Upper lobe of right lung (tissue), 1 donor: Measurements from ENCODE around the gene RAD18. TPM values are rescaled to one million over a fixed set of nuclear protein-coding genes. Genes with fewer than 3 reads are reported as not detected.

ENCODE experiments used
- ATAC-seq: fragments of 200-7000 bp; cut with Tn5 transposase; one replicate; pipeline ENCODE4 v1.9.1; 2020; ENCODE audit warnings: mild to moderate bottlenecking, moderate library complexity
- DNase-seq: peaks from one replicate; pipeline ENCODE4 v3.0.0-alpha.2; 2020
- H3K27ac ChIP-seq: fragments of 200-600 bp; one replicate; pipeline ENCODE4 v1.8.0; 2022
- H3K27me3 ChIP-seq: fragments of 200-600 bp; one replicate; pipeline ENCODE4 v1.8.0; 2022; ENCODE audit warnings: mild to moderate bottlenecking
- H3K36me3 ChIP-seq: fragments of 200-600 bp; one replicate; pipeline ENCODE4 v1.8.0; 2022
- H3K4me1 ChIP-seq: fragments of 200-600 bp; one replicate; pipeline ENCODE4 v1.8.0; 2022
- H3K4me3 ChIP-seq: fragments of 200-600 bp; one replicate; pipeline ENCODE4 v1.8.0; 2022; ENCODE audit warnings: mild to moderate bottlenecking
- H3K9me3 ChIP-seq: fragments of 200-600 bp; one replicate; pipeline ENCODE4 v1.8.0; 2022
- CTCF ChIP-seq: fragments of 200-600 bp; IDR thresholded peaks from one replicate; pipeline ENCODE4 v1.8.0; 2022; ENCODE audit warnings: antibody characterized with exemption
- intact Hi-C: fragments of 100-400 bp; cut with DNase I; formaldehyde crosslinking; loops from one replicate; pipeline ENCODE4 v1.11.0; 2022
- total RNA-seq: library from RNA; stranded (reverse); fragmentation: NEBNext Ultra II Directional; extraction: Animal tissue kit (Norgen Biotek cat#: 25700); gene quantifications from one replicate; pipeline ENCODE4 v1.2.1, GENCODE V29; 2021
- donor health status: DM: no; HTN: yes; CAD: no; lungs with severe emphysema.

RAD18 gene
- total RNA-seq, 1 donor from 2014 or later = 15.0 TPM

- Histone ChIP-seq H3K4me1 (peaks cover 9% of the 10 kb centered on the region), H3K27me3 (peaks cover 7% of the 10 kb centered on the region), H3K4me3 (no peak overlapping the region), H3K27ac (no peak overlapping the region), H3K9me3 (no peaks in the 10 kb centered on the region), H3K36me3 (no peaks in the 10 kb centered on the region)
- intact Hi-C loops = no loop called here
- no peak for TF ChIP-seq CTCF
- DNase-seq = no peak
- ATAC-seq = no peak
Measured at GRCh38 chr3:8964436-8965370, 1.4 kb upstream of the RAD18 start.

GRCh38 chr3:8962226-8962861 is 928 bp downstream of the RAD18 start:
- Histone ChIP-seq H3K4me1 (peaks cover 9% of the 10 kb centered on the region), H3K4me3 (peak overlapping the region; percentile 75), H3K27me3 (no peaks in the 10 kb centered on the region), H3K36me3 (no peaks in the 10 kb centered on the region), H3K9me3 (no peaks in the 10 kb centered on the region), H3K27ac (no peak overlapping the region)
- DNase-seq = no peak
- ATAC-seq = no peak
- TF ChIP-seq CTCF = no peak
- intact Hi-C loops = no loop called here

GRCh38 chr3:8959668-8960067 is 3.6 kb downstream of the RAD18 start:
- TF ChIP-seq CTCF = no peak
- Histone ChIP-seq H3K4me1 (peaks cover 9% of the 10 kb centered on the region), H3K4me3 (no peak overlapping the region), H3K27me3 (no peaks in the 10 kb centered on the region), H3K36me3 (no peaks in the 10 kb centered on the region), H3K9me3 (no peaks in the 10 kb centered on the region), H3K27ac (no peak overlapping the region)
- intact Hi-C loops = no loop called here
- no peak for DNase-seq
- ATAC-seq = peak; percentile 44

- no peak overlapping the region for H3K4me3 ChIP-seq
- H3K9me3 ChIP-seq = no peaks in the 10 kb centered on the region
- no peaks in the 10 kb centered on the region for H3K27me3 ChIP-seq
- no peak for DNase-seq
- no peaks in the 10 kb centered on the region for H3K4me1 ChIP-seq
- H3K36me3 ChIP-seq = no peaks in the 10 kb centered on the region
- intact Hi-C loops = no loop called here
- peak; percentile 49 for ATAC-seq
- TF ChIP-seq CTCF = no peak
- H3K27ac ChIP-seq = no peak overlapping the region
Measured at GRCh38 chr3:8954938-8955763, 8.1 kb downstream of the RAD18 start.

GRCh38 chr3:8953313-8953712 is 10.0 kb downstream of the RAD18 start:
- H3K4me1 ChIP-seq = no peaks in the 10 kb centered on the region
- H3K27me3 ChIP-seq = no peaks in the 10 kb centered on the region
- TF ChIP-seq CTCF = no peak
- ATAC-seq (no peak), DNase-seq (no peak)
- no peak overlapping the region for H3K4me3 ChIP-seq
- H3K36me3 ChIP-seq = no peaks in the 10 kb centered on the region
- intact Hi-C loops = no loop called here
- H3K9me3 ChIP-seq = no peaks in the 10 kb centered on the region
- H3K27ac ChIP-seq = no peak overlapping the region
